Kidney epithelial cell (primary cell): ENCODE measurements around the gene LMAN2. TPM values are rescaled to one million over a fixed set of nuclear protein-coding genes. Genes with fewer than 3 reads are reported as not detected.

Source experiments
- DNase-seq: peaks from one replicate; pipeline ENCODE4 v3.0.0-alpha.2; 2010; ENCODE audit warnings: low read depth
- H3K27me3 ChIP-seq: 2 replicates; pipeline ENCODE4 v1.6.0; 2011; ENCODE audit warnings: low read length; ENCODE audit not compliant: control insufficient read depth, insufficient read depth
- H3K36me3 ChIP-seq: 2 replicates; pipeline ENCODE4 v1.5.1; 2011; ENCODE audit warnings: low read length; ENCODE audit not compliant: control insufficient read depth, insufficient read depth
- H3K4me3 ChIP-seq: 2 replicates; pipeline ENCODE4 v1.5.1; 2011; ENCODE audit warnings: low read depth, mild to moderate bottlenecking, control low read depth, low read length
- total RNA-seq: library from RNA; depleted of rRNA; stranded (reverse); fragments of >200 nt; gene quantifications from 2 replicates; pipeline ENCODE4 v1.2.3, GENCODE V29; 2015
- TF ChIP-seq, protein P1 (sequence below): IDR thresholded peaks from 2 replicates; pipeline ENCODE4 v1.5.1; 2011; ENCODE audit warnings: mild to moderate bottlenecking, moderate library complexity, low read length, control low read depth, inconsistent platforms; ENCODE audit not compliant: insufficient read depth, poor library complexity, severe bottlenecking

LMAN2 gene
- total RNA-seq, 1 donor from 2014 or later, result 308 TPM

DNA sequence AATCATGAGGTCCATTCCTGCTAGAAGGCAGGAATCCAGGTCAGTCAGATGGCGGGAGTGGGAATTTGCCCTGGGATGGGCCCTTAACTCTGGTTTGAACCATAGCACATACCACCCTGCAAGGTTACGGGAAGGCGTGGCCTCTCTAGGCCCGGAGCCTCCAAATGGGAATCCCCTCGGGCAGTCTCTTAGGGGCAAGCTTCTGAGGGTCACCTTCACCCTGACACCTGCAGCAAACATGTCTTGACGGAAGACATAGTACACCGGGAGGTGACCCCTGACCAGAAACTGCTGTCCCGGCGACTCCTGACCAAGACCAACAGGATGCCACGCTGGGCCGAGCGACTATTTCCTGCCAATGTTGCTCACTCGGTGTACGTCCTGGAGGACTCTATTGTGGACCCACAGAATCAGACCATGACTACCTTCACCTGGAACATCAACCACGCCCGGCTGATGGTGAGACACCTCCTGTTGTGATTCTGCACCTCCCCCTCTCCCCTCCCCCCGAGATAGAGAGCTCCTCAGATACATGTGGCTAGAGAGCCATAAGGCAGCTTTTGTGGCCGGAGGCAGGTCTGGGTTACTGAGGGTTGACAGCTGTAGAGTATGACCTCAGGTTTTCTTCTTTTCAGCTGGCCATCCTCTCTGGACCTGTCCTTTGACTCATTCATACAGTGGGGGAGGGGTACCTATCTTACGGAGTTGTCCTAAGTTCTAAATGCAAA, 46.9 kb downstream of the LMAN2 start:
- no peak for DNase-seq
- TF ChIP-seq, protein P1, sequence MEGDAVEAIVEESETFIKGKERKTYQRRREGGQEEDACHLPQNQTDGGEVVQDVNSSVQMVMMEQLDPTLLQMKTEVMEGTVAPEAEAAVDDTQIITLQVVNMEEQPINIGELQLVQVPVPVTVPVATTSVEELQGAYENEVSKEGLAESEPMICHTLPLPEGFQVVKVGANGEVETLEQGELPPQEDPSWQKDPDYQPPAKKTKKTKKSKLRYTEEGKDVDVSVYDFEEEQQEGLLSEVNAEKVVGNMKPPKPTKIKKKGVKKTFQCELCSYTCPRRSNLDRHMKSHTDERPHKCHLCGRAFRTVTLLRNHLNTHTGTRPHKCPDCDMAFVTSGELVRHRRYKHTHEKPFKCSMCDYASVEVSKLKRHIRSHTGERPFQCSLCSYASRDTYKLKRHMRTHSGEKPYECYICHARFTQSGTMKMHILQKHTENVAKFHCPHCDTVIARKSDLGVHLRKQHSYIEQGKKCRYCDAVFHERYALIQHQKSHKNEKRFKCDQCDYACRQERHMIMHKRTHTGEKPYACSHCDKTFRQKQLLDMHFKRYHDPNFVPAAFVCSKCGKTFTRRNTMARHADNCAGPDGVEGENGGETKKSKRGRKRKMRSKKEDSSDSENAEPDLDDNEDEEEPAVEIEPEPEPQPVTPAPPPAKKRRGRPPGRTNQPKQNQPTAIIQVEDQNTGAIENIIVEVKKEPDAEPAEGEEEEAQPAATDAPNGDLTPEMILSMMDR, result no peak

DNA sequence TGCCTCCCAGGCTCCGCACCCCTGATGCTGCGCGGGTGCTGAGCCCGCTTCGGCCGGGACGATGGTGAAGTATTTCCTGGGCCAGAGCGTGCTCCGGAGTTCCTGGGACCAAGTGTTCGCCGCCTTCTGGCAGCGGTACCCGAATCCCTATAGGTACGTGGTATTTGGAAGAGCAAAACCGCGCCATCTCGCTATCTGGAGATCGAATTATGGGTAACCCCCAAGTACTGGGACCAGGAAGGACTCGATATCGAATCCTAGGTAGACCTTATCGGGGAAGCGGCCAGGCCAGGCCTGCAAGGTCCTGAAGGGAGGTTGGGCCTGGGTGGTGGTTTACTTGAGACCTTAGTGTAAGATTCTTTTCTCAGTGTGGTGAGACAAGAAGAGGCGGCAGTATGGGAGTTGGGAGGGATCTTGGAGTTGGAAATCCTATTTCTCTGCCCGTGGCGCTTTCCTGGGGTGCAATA, 47.5 kb downstream of the LMAN2 start:
- H3K36me3 ChIP-seq, result peaks cover 1% of the 10 kb centered on the region
- TF ChIP-seq, protein P1, result no peak
- no peaks in the 10 kb centered on the region for H3K27me3 ChIP-seq
- peak overlapping the region; percentile 80 for H3K4me3 ChIP-seq
- no peak for DNase-seq

More for the DNA sequence above, 46.9 kb downstream of the LMAN2 start:
- Histone ChIP-seq H3K27me3 (no peaks in the 10 kb centered on the region), H3K36me3 (peaks cover 1% of the 10 kb centered on the region), H3K4me3 (peak overlapping the region; percentile 80)

DNA sequence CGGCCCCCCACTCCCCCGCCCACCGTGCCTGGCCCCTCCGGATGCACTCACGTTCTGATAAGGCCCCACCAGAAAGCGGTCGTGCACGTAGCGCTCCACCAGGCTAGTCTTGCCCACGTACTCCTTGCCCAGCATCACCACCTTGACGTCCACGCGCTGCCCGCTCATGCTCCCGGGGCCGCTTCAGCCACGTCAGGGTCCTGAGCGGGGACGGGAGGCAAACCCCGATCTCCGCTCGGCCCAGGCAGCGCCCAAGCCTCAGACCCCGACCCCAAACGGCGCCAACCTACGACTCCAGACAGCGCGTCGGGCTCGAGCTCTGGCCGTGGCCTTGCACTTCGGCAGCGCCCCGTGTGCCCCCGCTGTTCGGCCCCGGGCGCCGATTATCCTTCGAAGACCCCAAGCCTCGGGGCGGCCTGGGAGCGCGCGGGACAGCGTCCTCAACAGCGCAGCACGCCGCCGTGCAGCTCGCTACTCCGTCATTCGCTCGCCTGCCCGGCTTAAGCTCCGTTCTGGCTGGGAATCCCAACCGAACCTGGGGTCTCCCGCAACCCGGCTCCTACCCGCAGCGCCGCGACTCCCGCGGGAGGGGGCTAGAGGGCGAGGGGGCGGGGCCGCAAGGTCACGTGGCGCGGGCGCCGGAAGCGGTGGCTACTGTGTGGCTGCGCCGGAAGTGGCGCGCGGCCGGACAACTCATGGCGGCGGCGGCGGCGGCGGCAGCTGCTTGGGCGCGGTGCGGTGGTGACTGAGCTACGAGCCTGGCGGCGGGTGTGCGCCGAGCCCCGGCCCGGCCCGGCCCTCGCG, 48.1 kb downstream of the LMAN2 start, which contains the start of the genes PRELID1 and RAB24:
PRELID1 (plus strand) TSS at position 679 of the 804 bp plus-strand sequence. CDS start 187 bp downstream, outside the sequence.
RAB24 (minus strand) TSS at position 599 of the 804 bp plus-strand sequence; CDS start at position 168, 431 bp downstream.
- TF ChIP-seq, protein P1, result no peak
- no peak for DNase-seq
- peaks cover 1% of the 10 kb centered on the region for H3K36me3 ChIP-seq
- peak within 1 kb of the TSS; percentile 80 for H3K4me3 ChIP-seq
- no peaks in the 10 kb centered on the region for H3K27me3 ChIP-seq

DNA sequence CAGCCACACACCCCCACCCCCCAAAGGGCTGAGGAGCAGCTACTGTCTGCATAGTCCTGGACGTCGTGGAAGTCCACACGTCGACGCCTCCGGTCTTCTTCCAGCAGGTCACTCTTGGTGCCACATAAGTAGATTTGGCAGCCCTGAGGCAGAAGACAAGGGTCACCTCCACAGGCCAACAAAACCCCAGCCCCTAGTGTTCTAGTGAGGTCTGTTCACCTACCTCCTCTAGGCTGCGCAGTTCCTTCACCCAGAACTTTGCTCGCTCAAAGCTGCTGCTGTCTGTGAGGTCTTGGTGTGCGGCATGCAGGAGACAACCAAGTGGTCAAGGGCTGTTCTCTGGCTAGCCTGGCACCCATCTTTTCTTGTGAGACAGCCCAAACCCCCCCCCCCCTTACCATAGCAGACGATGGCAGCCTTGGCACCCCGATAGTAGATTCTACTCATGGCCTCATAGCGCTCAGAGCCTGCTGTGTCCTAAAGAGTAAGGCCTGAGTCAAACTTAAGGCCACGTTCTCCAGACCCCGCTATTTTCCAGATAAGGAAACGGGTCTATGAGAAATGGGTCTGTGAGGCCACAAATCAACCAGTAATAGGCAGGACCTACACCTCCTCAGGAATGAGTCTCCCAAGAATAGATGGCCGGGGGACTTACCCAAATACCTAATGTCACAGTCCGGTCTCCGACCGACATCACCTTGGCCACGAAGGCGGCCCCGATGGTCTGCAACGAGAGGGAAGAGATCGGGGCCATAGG, 48.9 kb downstream of the LMAN2 start:
- Histone ChIP-seq H3K36me3 (peaks cover 1% of the 10 kb centered on the region), H3K27me3 (no peaks in the 10 kb centered on the region), H3K4me3 (peak overlapping the region; percentile 80)
- TF ChIP-seq, protein P1, result no peak
- DNase-seq, result no peak

DNA sequence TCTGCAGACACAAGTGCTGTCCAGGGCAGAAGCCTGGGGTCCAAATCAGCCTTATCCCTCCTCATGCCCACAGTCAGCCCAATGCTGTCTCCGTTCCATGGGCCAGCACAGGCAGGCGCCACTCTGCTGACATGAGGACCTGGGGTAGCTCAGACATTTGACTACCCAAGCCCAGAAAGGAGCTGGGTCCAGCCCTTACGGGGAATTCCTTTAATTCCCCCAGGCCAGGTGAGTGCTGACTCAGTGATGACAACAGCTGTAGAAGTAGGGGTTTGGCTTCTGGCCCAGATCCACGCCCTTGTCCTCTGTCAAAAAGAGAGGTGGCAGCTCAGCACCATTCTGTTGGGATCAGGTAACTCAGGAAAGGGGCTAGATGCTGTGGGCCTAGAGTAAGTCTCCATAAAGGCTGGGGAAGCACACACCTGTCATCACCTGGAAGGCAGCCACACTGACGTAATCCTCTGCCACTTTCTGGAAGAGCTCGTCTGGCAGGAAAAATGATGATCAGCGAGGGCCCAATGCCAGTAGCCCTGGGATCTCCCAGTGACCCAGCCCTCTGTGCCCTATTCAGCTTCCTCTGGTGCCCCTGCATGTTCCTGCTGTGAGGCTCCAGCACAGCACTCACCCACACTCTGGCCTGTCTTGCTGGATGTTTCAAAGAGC, 49.8 kb downstream of the LMAN2 start:
- Histone ChIP-seq H3K27me3 (no peaks in the 10 kb centered on the region), H3K4me3 (no peak overlapping the region), H3K36me3 (peaks cover 1% of the 10 kb centered on the region)
- DNase-seq, result no peak
- TF ChIP-seq, protein P1, result no peak
